Osteocyte (in vitro differentiated cells): ENCODE results near the gene MAPK6. TPM values are rescaled to one million over a fixed set of nuclear protein-coding genes. Genes with fewer than 3 reads are reported as not detected.

ENCODE experiments used
- DNase-seq: peaks from one replicate; pipeline ENCODE4 v3.0.0; 2021; ENCODE audit warnings: mixed read lengths; ENCODE audit not compliant: unreplicated experiment; ENCODE audit errors: extremely low spot score
- H3K27ac Mint-ChIP-seq: one replicate; pipeline ENCODE4 v1.8.0; 2021; ENCODE audit warnings: mild to moderate bottlenecking, mixed read lengths; ENCODE audit not compliant: unreplicated experiment
- H3K27me3 Mint-ChIP-seq: one replicate; pipeline ENCODE4 v1.8.0; 2021; ENCODE audit warnings: mixed read lengths; ENCODE audit not compliant: unreplicated experiment
- H3K36me3 Mint-ChIP-seq: one replicate; pipeline ENCODE4 v1.8.0; 2021; ENCODE audit warnings: mixed read lengths; ENCODE audit not compliant: unreplicated experiment
- H3K4me1 Mint-ChIP-seq: one replicate; pipeline ENCODE4 v1.8.0; 2021; ENCODE audit warnings: mixed read lengths; ENCODE audit not compliant: unreplicated experiment
- H3K4me3 Mint-ChIP-seq: one replicate; pipeline ENCODE4 v1.8.0; 2021; ENCODE audit warnings: mild to moderate bottlenecking, moderate library complexity, mixed read lengths; ENCODE audit not compliant: unreplicated experiment
- H3K9me3 Mint-ChIP-seq: one replicate; pipeline ENCODE4 v1.8.0; 2021; ENCODE audit warnings: mixed read lengths; ENCODE audit not compliant: unreplicated experiment
- total RNA-seq: library from RNA; stranded (reverse); gene quantifications from 2 replicates; pipeline ENCODE4 v1.2.1, GENCODE V29; 2021
- TF ChIP-seq, protein P1 (sequence below): fragments of 200-600 bp; sonication (generic); IDR thresholded peaks from 2 replicates; pipeline ENCODE4 v1.5.0; 2021; ENCODE audit warnings: antibody characterized with exemption, mild to moderate bottlenecking, moderate library complexity

Gene MAPK6
- total RNA-seq, 1 donor from 2014 or later = 46.1 TPM

DNA sequence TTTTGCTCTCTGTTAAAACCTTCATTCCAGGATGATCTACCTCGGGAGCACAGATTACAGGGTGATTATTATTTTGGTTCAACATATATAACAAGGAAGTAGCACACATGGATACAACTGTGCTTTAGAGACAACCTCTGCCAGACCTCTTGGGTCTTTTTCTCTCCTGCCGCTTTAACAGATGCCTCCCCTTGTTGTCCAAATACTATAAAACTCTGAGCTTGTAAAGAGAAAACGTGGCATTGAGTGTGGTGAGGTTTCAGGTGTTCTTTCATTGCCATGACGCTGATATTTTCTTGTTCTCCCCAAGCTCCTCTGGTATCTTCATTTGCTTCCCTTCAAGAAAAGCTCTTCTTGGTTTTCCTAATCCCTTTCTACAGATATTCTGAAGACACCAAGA is 64.6 kb downstream of the MAPK6 start:
- no peak for DNase-seq
- no peaks in the 10 kb centered on the region for H3K27me3 Mint-ChIP-seq
- TF ChIP-seq, protein P1, sequence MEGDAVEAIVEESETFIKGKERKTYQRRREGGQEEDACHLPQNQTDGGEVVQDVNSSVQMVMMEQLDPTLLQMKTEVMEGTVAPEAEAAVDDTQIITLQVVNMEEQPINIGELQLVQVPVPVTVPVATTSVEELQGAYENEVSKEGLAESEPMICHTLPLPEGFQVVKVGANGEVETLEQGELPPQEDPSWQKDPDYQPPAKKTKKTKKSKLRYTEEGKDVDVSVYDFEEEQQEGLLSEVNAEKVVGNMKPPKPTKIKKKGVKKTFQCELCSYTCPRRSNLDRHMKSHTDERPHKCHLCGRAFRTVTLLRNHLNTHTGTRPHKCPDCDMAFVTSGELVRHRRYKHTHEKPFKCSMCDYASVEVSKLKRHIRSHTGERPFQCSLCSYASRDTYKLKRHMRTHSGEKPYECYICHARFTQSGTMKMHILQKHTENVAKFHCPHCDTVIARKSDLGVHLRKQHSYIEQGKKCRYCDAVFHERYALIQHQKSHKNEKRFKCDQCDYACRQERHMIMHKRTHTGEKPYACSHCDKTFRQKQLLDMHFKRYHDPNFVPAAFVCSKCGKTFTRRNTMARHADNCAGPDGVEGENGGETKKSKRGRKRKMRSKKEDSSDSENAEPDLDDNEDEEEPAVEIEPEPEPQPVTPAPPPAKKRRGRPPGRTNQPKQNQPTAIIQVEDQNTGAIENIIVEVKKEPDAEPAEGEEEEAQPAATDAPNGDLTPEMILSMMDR = no peak
- H3K36me3 Mint-ChIP-seq = no peaks in the 10 kb centered on the region
- peaks cover 2% of the 10 kb centered on the region for H3K4me1 Mint-ChIP-seq
- H3K27ac Mint-ChIP-seq = no peak overlapping the region
- H3K4me3 Mint-ChIP-seq = no peak overlapping the region
- no peaks in the 10 kb centered on the region for H3K9me3 Mint-ChIP-seq

DNA sequence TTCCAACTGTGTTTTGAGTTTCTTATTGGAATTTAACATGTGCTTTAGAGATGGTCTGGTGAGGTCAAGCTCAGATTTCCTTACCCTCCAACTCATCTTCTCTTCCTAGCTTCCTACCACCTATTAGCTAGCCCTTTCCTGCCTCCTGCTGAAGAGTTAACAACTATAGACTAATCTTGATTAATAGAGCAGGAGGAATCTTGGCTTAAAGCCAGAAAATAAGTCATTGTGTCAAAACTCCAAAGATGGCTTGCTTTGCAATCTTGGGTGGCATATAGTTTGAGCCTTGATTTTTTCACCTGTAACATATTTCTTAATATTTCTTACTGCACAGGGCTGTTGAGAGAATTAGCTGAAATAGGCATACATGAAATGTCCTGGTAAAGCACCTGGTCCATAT is 66.3 kb downstream of the MAPK6 start:
- DNase-seq = no peak
- Mint-ChIP-seq H3K36me3 (peaks cover 2% of the 10 kb centered on the region), H3K4me3 (no peak overlapping the region), H3K27me3 (no peaks in the 10 kb centered on the region), H3K27ac (no peak overlapping the region), H3K4me1 (no peaks in the 10 kb centered on the region), H3K9me3 (peaks cover 10% of the 10 kb centered on the region)
- TF ChIP-seq, protein P1 = no peak

DNA sequence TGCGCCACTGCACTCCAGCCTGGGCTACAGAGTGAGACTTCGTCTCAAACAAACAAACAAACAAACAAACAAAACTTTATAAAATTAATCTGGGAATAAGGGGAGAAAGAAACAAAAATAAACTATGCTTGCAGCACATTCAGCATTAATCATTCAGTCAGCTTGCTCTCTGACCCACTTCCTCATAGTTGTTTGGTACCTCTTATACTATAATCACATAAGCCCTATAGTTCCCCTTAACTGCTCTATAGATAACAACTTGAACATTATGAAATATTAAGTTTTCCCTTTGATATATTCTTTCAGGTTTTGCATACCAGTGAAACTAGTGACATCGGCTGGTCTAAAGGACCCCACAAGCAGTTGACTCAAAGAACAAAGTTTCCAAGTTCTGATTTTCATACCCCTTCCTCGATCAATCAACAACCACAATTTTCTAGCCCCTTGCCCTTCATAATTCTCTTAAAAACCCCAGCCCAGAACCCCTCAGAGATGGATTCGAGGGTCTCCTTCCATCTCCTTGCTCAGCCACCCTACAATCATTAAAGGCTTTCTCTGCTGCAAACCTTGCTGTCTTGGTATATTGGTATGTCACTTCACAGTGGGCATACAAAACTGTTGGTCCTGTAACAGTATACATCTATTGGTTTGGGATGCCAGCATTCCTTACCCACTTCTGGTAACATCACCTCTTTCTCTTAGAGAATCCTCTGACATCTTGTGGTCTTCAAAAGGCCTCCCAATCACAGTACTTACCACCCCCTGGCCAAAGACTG is 67.2 kb downstream of the MAPK6 start:
- Mint-ChIP-seq H3K27ac (no peak overlapping the region), H3K9me3 (peaks cover 12% of the 10 kb centered on the region), H3K4me3 (no peak overlapping the region), H3K27me3 (no peaks in the 10 kb centered on the region), H3K36me3 (peaks cover 3% of the 10 kb centered on the region), H3K4me1 (no peaks in the 10 kb centered on the region)
- TF ChIP-seq, protein P1 = no peak
- DNase-seq = no peak

DNA sequence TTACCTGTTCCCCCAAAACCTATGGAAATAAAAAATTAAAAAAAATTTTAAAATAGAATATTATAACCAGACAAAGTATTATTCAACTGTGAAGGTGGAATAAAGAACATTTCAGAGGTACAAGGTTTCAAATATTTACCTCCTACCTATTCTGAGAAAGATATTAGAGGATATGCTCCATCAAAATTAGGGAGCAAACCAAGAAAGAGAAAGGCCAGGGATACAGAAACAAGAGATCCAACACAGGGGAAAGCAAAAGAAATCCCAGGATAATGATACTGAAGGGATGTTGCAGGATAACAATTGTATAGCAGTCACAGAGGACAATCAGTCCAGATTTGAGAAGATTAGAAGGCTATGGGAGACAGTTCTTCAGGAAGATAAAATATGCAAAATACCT is 71.2 kb downstream of the MAPK6 start:
- DNase-seq = no peak
- Mint-ChIP-seq H3K36me3 (peaks cover 3% of the 10 kb centered on the region), H3K27me3 (no peaks in the 10 kb centered on the region), H3K4me1 (peaks cover 24% of the 10 kb centered on the region), H3K4me3 (no peak overlapping the region), H3K9me3 (peaks cover 12% of the 10 kb centered on the region), H3K27ac (no peak overlapping the region)
- TF ChIP-seq, protein P1 = no peak

DNA sequence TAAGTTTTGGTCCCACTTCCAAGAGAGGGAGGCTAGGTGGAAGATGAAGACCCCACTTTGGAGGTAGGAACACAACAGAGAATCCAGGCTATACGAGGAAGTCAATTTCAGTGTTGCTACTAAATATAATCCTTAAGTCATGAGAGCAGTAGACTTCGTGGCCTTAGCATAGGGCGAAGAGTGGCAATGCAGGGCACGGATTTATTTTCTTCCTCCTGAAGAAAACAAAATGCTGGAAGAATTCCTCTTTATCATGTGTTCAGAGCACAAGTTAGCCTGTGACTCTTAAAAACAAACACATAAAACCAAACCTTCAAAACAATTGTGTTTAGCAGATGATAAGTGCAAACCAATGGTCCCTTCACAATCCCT is 74.1 kb downstream of the MAPK6 start:
- peak overlapping the region; percentile 85 for H3K27ac Mint-ChIP-seq
- peaks cover 38% of the 10 kb centered on the region for H3K4me1 Mint-ChIP-seq
- H3K4me3 Mint-ChIP-seq = no peak overlapping the region
- TF ChIP-seq, protein P1 = no peak
- peaks cover 17% of the 10 kb centered on the region for H3K9me3 Mint-ChIP-seq
- H3K27me3 Mint-ChIP-seq = no peaks in the 10 kb centered on the region
- peaks cover 3% of the 10 kb centered on the region for H3K36me3 Mint-ChIP-seq
- no peak for DNase-seq
